Panc1 (cell line): Measurements from ENCODE around the gene CCDC61. TPM values are rescaled to one million over a fixed set of nuclear protein-coding genes. Genes with fewer than 3 reads are reported as not detected.
A peak's percentile ranks its signal among the peaks of the same experiment; 100 is the strongest.

Source experiments
- ATAC-seq: fragments of 200-7000 bp; cut with Tn5 transposase; 2 replicates; pipeline ENCODE4 v1.9.1; 2020; ENCODE audit warnings: mild to moderate bottlenecking, moderate library complexity
- BruUV-seq: library from RNA; stranded (reverse); fragments of 400-500 nt; replicated peaks from 2 replicates; lab custom pipeline; 2021; lab: Mats Ljungman, UMichigan
- CTCF ChIA-PET: fragments of 300-600 bp; sonication (Branson Sonifier 250); formaldehyde crosslinking; loops from one replicate; lab custom pipeline; 2022; ENCODE audit warnings: antibody characterized with exemption; lab: Charles Lee
- POLR2A ChIA-PET: fragments of 300-600 bp; sonication (Branson Sonifier 250); formaldehyde crosslinking; loops from one replicate; lab custom pipeline; 2022; ENCODE audit warnings: antibody characterized with exemption; lab: Charles Lee
- DNase-seq: peaks from one replicate; pipeline ENCODE4 v3.0.0-alpha.2; 2010; ENCODE audit warnings: low read depth, low spot score
- H3K27ac ChIP-seq: 2 replicates; pipeline ENCODE4 v1.5.1; 2011; ENCODE audit warnings: mild to moderate bottlenecking, low read length, inconsistent platforms
- H3K27me3 ChIP-seq: fragments of 200-500 bp; sonication (Bioruptor generic); 2 replicates; pipeline ENCODE4 v1.6.0; 2014; ENCODE audit warnings: low read length, inconsistent platforms; ENCODE audit not compliant: control insufficient read depth, insufficient read depth
- H3K36me3 ChIP-seq: fragments of 200-500 bp; sonication (Bioruptor generic); 2 replicates; pipeline ENCODE4 v1.5.1; 2014; ENCODE audit warnings: inconsistent platforms, mild to moderate bottlenecking, low read length, moderate library complexity; ENCODE audit not compliant: control insufficient read depth, insufficient read depth
- H3K4me1 ChIP-seq: 2 replicates; pipeline ENCODE4 v1.5.1; 2011; ENCODE audit warnings: inconsistent platforms, mild to moderate bottlenecking, low read length, moderate library complexity; ENCODE audit not compliant: control insufficient read depth, insufficient read depth
- H3K4me3 ChIP-seq, 2 experiments: 2 replicates each; pipeline ENCODE4 v1.5.1; 2011 to 2012; ENCODE audit warnings: low read depth in 2 of 2, low read length in 2 of 2, mild to moderate bottlenecking in 2 of 2, inconsistent platforms in 1 of 2, moderate library complexity in 1 of 2
- H3K9me3 ChIP-seq: fragments of 200-500 bp; sonication (Bioruptor generic); 2 replicates; pipeline ENCODE4 v1.5.1; 2014; ENCODE audit warnings: low read depth, mild to moderate bottlenecking, inconsistent platforms, low read length, moderate library complexity; ENCODE audit not compliant: control insufficient read depth, insufficient read depth
- CTCF ChIP-seq: fragments of 450-650 bp; IDR thresholded peaks from 2 replicates; pipeline ENCODE4 v1.5.1; 2017; ENCODE audit warnings: mild to moderate bottlenecking
- POLR2AphosphoS5 ChIP-seq: IDR thresholded peaks from 2 replicates; pipeline ENCODE4 v1.6.1; 2012; ENCODE audit warnings: mild to moderate bottlenecking, low read depth, low read length, moderate library complexity
- SIN3A ChIP-seq: IDR thresholded peaks from 2 replicates; pipeline ENCODE4 v1.6.1; 2012; ENCODE audit warnings: low read depth, mild to moderate bottlenecking, low read length, moderate library complexity, borderline replicate concordance; ENCODE audit not compliant: insufficient read depth
- TCF7L2 ChIP-seq: IDR thresholded peaks from 2 replicates; pipeline ENCODE4 v1.6.1; 2011; ENCODE audit warnings: mild to moderate bottlenecking, low read depth, low read length, inconsistent platforms
- in situ Hi-C: cut with HindIII; loops from 2 replicates; pipeline ENCODE4 v1.10.0; 2016; ENCODE audit warnings: low sequenced_read_pairs, low pct_unique_long_range_greater_than_20kb
- intact Hi-C: fragments of 100-400 bp; cut with micrococcal nuclease; formaldehyde crosslinking; loops from one replicate; pipeline ENCODE4 v1.10.0; 2022; ENCODE audit not compliant: unreplicated experiment
- total RNA-seq: library from RNA; stranded (reverse); gene quantifications from one replicate; pipeline ENCODE4 v1.2.1, GENCODE V29; 2021; ENCODE audit not compliant: unreplicated experiment
- TF ChIP-seq, protein P1 (sequence below), 2 experiments: IDR thresholded peaks; 2 replicates each; pipeline ENCODE4 v1.6.1; 2011 to 2012; ENCODE audit warnings: low read depth in 2 of 2, control low read depth in 1 of 2, low read length in 1 of 2, mild to moderate bottlenecking in 1 of 2, moderate library complexity in 1 of 2; ENCODE audit not compliant: insufficient read depth in 1 of 2

Gene CCDC61
- total RNA-seq, 1 experiment from 2014 or later = 17.9 TPM

- no peak for ATAC-seq
- in situ Hi-C loops = no loop called here
Measured at GRCh38 chr19:45995715-45996385, 583 bp downstream of the CCDC61 start.

GRCh38 chr19:45996933-45997332 lies 1.7 kb downstream of the CCDC61 start:
- Histone ChIP-seq H3K36me3 (peaks cover 3% of the 10 kb centered on the region; the same call in 1 of the 2 replicates), H3K9me3 (no peaks in the 10 kb centered on the region), H3K27me3 (no peaks in the 10 kb centered on the region), H3K4me3 (no peak overlapping the region), H3K27ac (no peak overlapping the region), H3K4me1 (peaks cover 8% of the 10 kb centered on the region)
- BruUV-seq = no TSS peak
- intact Hi-C loops = no loop called here
- ATAC-seq (no peak), DNase-seq (no peak)
- POLR2A ChIA-PET = no interaction called here
- TF ChIP-seq TCF7L2 (no peak), SIN3A (no peak), POLR2AphosphoS5 (no peak), CTCF (no peak)
- TF ChIP-seq, protein P1, sequence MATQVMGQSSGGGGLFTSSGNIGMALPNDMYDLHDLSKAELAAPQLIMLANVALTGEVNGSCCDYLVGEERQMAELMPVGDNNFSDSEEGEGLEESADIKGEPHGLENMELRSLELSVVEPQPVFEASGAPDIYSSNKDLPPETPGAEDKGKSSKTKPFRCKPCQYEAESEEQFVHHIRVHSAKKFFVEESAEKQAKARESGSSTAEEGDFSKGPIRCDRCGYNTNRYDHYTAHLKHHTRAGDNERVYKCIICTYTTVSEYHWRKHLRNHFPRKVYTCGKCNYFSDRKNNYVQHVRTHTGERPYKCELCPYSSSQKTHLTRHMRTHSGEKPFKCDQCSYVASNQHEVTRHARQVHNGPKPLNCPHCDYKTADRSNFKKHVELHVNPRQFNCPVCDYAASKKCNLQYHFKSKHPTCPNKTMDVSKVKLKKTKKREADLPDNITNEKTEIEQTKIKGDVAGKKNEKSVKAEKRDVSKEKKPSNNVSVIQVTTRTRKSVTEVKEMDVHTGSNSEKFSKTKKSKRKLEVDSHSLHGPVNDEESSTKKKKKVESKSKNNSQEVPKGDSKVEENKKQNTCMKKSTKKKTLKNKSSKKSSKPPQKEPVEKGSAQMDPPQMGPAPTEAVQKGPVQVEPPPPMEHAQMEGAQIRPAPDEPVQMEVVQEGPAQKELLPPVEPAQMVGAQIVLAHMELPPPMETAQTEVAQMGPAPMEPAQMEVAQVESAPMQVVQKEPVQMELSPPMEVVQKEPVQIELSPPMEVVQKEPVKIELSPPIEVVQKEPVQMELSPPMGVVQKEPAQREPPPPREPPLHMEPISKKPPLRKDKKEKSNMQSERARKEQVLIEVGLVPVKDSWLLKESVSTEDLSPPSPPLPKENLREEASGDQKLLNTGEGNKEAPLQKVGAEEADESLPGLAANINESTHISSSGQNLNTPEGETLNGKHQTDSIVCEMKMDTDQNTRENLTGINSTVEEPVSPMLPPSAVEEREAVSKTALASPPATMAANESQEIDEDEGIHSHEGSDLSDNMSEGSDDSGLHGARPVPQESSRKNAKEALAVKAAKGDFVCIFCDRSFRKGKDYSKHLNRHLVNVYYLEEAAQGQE (IDR thresholded peaks at IDR 0.05; ENCODE audit: insufficient read depth in 1 of 2, low read depth in 2 of 2, low read length in 1 of 2) = no peak
- in situ Hi-C loops = no loop called here
- CTCF ChIA-PET = no interaction called here

More at GRCh38 chr19:45995715-45996385, 583 bp downstream of the CCDC61 start:
- peak overlapping the region; percentile 93 for H3K27ac ChIP-seq
- H3K4me1 ChIP-seq = peaks cover 8% of the 10 kb centered on the region
- H3K36me3 ChIP-seq = peaks cover 3% of the 10 kb centered on the region; the same call in 1 of the 2 replicates
- no peak for DNase-seq
- no peaks in the 10 kb centered on the region for H3K9me3 ChIP-seq
- H3K4me3 ChIP-seq = peak overlapping the region; percentile 59 to 97
- ChIA-PET CTCF (no interaction called here), POLR2A (interaction anchor here (0.5 to 0.6 kb wide), 2 partner anchors 12 to 298 kb away, joined by 6 to 22 read pairs; no protein-coding TSS in a partner anchor)
- TF ChIP-seq TCF7L2 (no peak), POLR2AphosphoS5 (0 out of 2 replicates have a peak, but pooled peaks have one; percentile 3)
- no peaks in the 10 kb centered on the region for H3K27me3 ChIP-seq
- intact Hi-C loops = no loop called here
- TSS peak; percentile 94 for BruUV-seq

DNA sequence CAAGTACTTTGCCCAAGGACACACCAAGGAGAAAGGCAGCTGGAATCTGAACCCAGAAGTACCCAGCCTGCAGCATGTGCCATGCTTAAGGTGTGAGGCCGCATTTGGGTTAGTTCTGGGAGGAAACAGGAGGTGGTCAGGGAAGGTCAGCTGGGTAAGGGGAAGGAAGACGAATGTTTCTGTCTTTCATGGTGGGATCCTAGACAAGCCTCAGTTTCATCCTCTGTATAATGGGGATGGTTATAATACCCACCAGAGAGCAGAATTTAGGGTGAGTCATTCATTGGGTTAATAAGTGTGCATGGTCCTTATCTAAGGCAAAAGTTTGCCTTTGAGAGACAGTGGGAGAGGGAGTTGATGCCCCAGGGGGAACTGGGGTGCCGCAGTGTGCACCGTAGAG lies 3.6 kb downstream of the CCDC61 start:
- no TSS peak for BruUV-seq
- in situ Hi-C loops = no loop called here
- CTCF ChIA-PET = no interaction called here
- H3K4me3 ChIP-seq = no peak overlapping the region
- intact Hi-C loops = no loop called here
- H3K9me3 ChIP-seq = no peaks in the 10 kb centered on the region
- ATAC-seq (no peak), DNase-seq (no peak)
- TF ChIP-seq SIN3A (no peak), CTCF (no peak), TCF7L2 (no peak), POLR2AphosphoS5 (no peak)
- TF ChIP-seq, protein P1 (IDR thresholded peaks at IDR 0.05; ENCODE audit: insufficient read depth in 1 of 2, low read depth in 2 of 2, low read length in 1 of 2) = no peak
- no peaks in the 10 kb centered on the region for H3K27me3 ChIP-seq
- H3K36me3 ChIP-seq = peaks cover 3% of the 10 kb centered on the region; the same call in 1 of the 2 replicates
- no peak overlapping the region for H3K27ac ChIP-seq
- H3K4me1 ChIP-seq = peaks cover 8% of the 10 kb centered on the region
- POLR2A ChIA-PET = no interaction called here
